Mononuclear cell (primary cell): ENCODE data around the gene PEX14. TPM values are rescaled to one million over a fixed set of nuclear protein-coding genes. Genes with fewer than 3 reads are reported as not detected.
"Not testable (repeated sequence)": the region's sequence is repeated elsewhere in the genome, so short reads cannot be mapped to it uniquely, and the experiment has no call there.

Source experiments
- H3K27me3 ChIP-seq: 2 replicates; pipeline ENCODE4 v1.6.0; 2011; ENCODE audit warnings: low read length, control low read depth; ENCODE audit not compliant: insufficient read depth
- H3K4me1 ChIP-seq: 2 replicates; pipeline ENCODE4 v1.5.1; 2011; ENCODE audit warnings: mild to moderate bottlenecking, low read length, control low read depth; ENCODE audit not compliant: insufficient read depth
- H3K4me3 ChIP-seq: 2 replicates; pipeline ENCODE4 v1.5.1; 2011; ENCODE audit warnings: mild to moderate bottlenecking, low read length, moderate library complexity
- H3K9me3 ChIP-seq: 2 replicates; pipeline ENCODE4 v1.5.1; 2011; ENCODE audit warnings: low read depth, mild to moderate bottlenecking, control low read depth, low read length
- total RNA-seq: library from RNA; depleted of rRNA; stranded (reverse); fragments of >200 nt; gene quantifications from one replicate; pipeline ENCODE4 v1.2.3, GENCODE V29; 2012

Gene PEX14
- total RNA-seq, 1 donor: 7.1 TPM

GRCh38 chr1:10444248-10444647, 30.5 kb upstream of the PEX14 start:
- Histone ChIP-seq H3K4me3 (no peak overlapping the region), H3K9me3 (no peaks in the 10 kb centered on the region), H3K27me3 (no peaks in the 10 kb centered on the region), H3K4me1 (no peaks in the 10 kb centered on the region)

GRCh38 chr1:10444795-10445397, 29.9 kb upstream of the PEX14 start:
- no peaks in the 10 kb centered on the region for H3K27me3 ChIP-seq
- no peaks in the 10 kb centered on the region for H3K4me1 ChIP-seq
- H3K9me3 ChIP-seq: no peaks in the 10 kb centered on the region
- no peak overlapping the region for H3K4me3 ChIP-seq

- Histone ChIP-seq H3K9me3 (no peaks in the 10 kb centered on the region), H3K4me1 (no peaks in the 10 kb centered on the region), H3K27me3 (no peaks in the 10 kb centered on the region), H3K4me3 (no peak overlapping the region)
These were observed 27.8 kb upstream of the PEX14 start for GRCh38 chr1:10446790-10447422.

- Histone ChIP-seq H3K9me3 (no peaks in the 10 kb centered on the region), H3K4me1 (no peaks in the 10 kb centered on the region), H3K4me3 (no peak within 1 kb of the TSS), H3K27me3 (no peaks in the 10 kb centered on the region)
These were observed 25.0 kb upstream of the PEX14 start, which contains the start of gene CORT for GRCh38 chr1:10449751-10450150. CORT (plus strand) TSS chr1:10450031; CDS start chr1:10450224, 193 bp downstream.

GRCh38 chr1:10450156-10450814, 24.5 kb upstream of the PEX14 start:
- Histone ChIP-seq H3K4me3 (no peak overlapping the region), H3K4me1 (no peaks in the 10 kb centered on the region), H3K9me3 (no peaks in the 10 kb centered on the region), H3K27me3 (no peaks in the 10 kb centered on the region)

- no peaks in the 10 kb centered on the region for H3K9me3 ChIP-seq
- no peaks in the 10 kb centered on the region for H3K4me1 ChIP-seq
- no peaks in the 10 kb centered on the region for H3K27me3 ChIP-seq
- H3K4me3 ChIP-seq: no peak overlapping the region
These were observed 23.9 kb upstream of the PEX14 start for GRCh38 chr1:10450836-10451235.

- Histone ChIP-seq H3K9me3 (no peaks in the 10 kb centered on the region), H3K27me3 (no peaks in the 10 kb centered on the region), H3K4me3 (no peak overlapping the region), H3K4me1 (no peaks in the 10 kb centered on the region)
These were observed 23.5 kb upstream of the PEX14 start for GRCh38 chr1:10451287-10451686.

GRCh38 chr1:10456048-10456447, 18.7 kb upstream of the PEX14 start:
- no peak overlapping the region for H3K4me3 ChIP-seq
- H3K4me1 ChIP-seq: no peaks in the 10 kb centered on the region
- no peaks in the 10 kb centered on the region for H3K9me3 ChIP-seq
- no peaks in the 10 kb centered on the region for H3K27me3 ChIP-seq

GRCh38 chr1:10456661-10457060, 18.1 kb upstream of the PEX14 start:
- Histone ChIP-seq H3K27me3 (no peaks in the 10 kb centered on the region), H3K9me3 (no peaks in the 10 kb centered on the region), H3K4me1 (no peaks in the 10 kb centered on the region), H3K4me3 (no peak overlapping the region)

- not testable (repeated sequence) for H3K27me3 ChIP-seq, H3K9me3 ChIP-seq, H3K4me1 ChIP-seq, H3K4me3 ChIP-seq
These were observed 17.3 kb upstream of the PEX14 start for GRCh38 chr1:10457462-10457861.

GRCh38 chr1:10457875-10458274, 16.9 kb upstream of the PEX14 start:
- Histone ChIP-seq H3K4me1 (no peaks in the 10 kb centered on the region), H3K4me3 (no peak overlapping the region), H3K9me3 (no peaks in the 10 kb centered on the region), H3K27me3 (no peaks in the 10 kb centered on the region)

GRCh38 chr1:10459184-10459583, 15.6 kb upstream of the PEX14 start:
- Histone ChIP-seq H3K4me3 (no peak overlapping the region), H3K9me3 (no peaks in the 10 kb centered on the region), H3K27me3 (no peaks in the 10 kb centered on the region), H3K4me1 (no peaks in the 10 kb centered on the region)

- Histone ChIP-seq H3K4me3 (no peak overlapping the region), H3K4me1 (peaks cover 11% of the 10 kb centered on the region), H3K27me3 (no peaks in the 10 kb centered on the region), H3K9me3 (no peaks in the 10 kb centered on the region)
These were observed 7.7 kb upstream of the PEX14 start for GRCh38 chr1:10467078-10467477.

- no peaks in the 10 kb centered on the region for H3K9me3 ChIP-seq
- no peak overlapping the region for H3K4me3 ChIP-seq
- no peaks in the 10 kb centered on the region for H3K27me3 ChIP-seq
- H3K4me1 ChIP-seq: peaks cover 28% of the 10 kb centered on the region
These were observed 4.7 kb upstream of the PEX14 start for GRCh38 chr1:10470043-10470442.

- no peaks in the 10 kb centered on the region for H3K27me3 ChIP-seq
These were observed 3.1 kb upstream of the PEX14 start for GRCh38 chr1:10471411-10472219.

More at GRCh38 chr1:10471411-10472219, 3.1 kb upstream of the PEX14 start:
- Histone ChIP-seq H3K4me3 (peak overlapping the region; percentile 66), H3K4me1 (peaks cover 43% of the 10 kb centered on the region), H3K9me3 (no peaks in the 10 kb centered on the region)
